Smooth muscle cell (in vitro differentiated cells): Measurements from ENCODE around the gene NME3. TPM values are rescaled to one million over a fixed set of nuclear protein-coding genes. Genes with fewer than 3 reads are reported as not detected.

Experiments used
- DNase-seq: peaks from one replicate; lab custom pipeline; 2025; ENCODE audit not compliant: unreplicated experiment; lab: John Stamatoyannopoulos, UW
- H2AFZ ChIP-seq: fragments of 200-600 bp; sonication (generic); 2 replicates; pipeline ENCODE4 v1.6.0; 2016; ENCODE audit warnings: antibody characterized with exemption, low read depth, mild to moderate bottlenecking
- H3F3A ChIP-seq: fragments of 200-600 bp; sonication (generic); 2 replicates; pipeline ENCODE4 v1.6.0; 2017; ENCODE audit warnings: antibody characterized with exemption, low read depth
- H3K27ac ChIP-seq: fragments of 200-600 bp; sonication (generic); 2 replicates; pipeline ENCODE4 v1.5.1; 2016; ENCODE audit warnings: low read depth, mild to moderate bottlenecking
- H3K27me3 ChIP-seq: fragments of 200-600 bp; sonication (generic); 2 replicates; pipeline ENCODE4 v1.6.1; 2016; ENCODE audit warnings: low read depth, mild to moderate bottlenecking
- H3K36me3 ChIP-seq: fragments of 200-600 bp; sonication (generic); 2 replicates; pipeline ENCODE4 v1.5.1; 2016; ENCODE audit warnings: low read depth
- H3K4me1 ChIP-seq: fragments of 200-600 bp; sonication (generic); 2 replicates; pipeline ENCODE4 v1.5.1; 2016; ENCODE audit warnings: low read depth
- H3K4me2 ChIP-seq: fragments of 200-600 bp; sonication (generic); 2 replicates; pipeline ENCODE4 v1.6.0; 2016; ENCODE audit warnings: mild to moderate bottlenecking
- H3K4me3 ChIP-seq: fragments of 200-600 bp; sonication (generic); 2 replicates; pipeline ENCODE4 v1.5.1; 2016; ENCODE audit warnings: mild to moderate bottlenecking
- H3K79me2 ChIP-seq: fragments of 200-600 bp; sonication (generic); 2 replicates; pipeline ENCODE4 v1.6.0; 2016; ENCODE audit warnings: low read depth, mild to moderate bottlenecking
- H3K9ac ChIP-seq: fragments of 200-600 bp; sonication (generic); 2 replicates; pipeline ENCODE4 v1.6.0; 2016; ENCODE audit warnings: low read depth
- H3K9me3 ChIP-seq: fragments of 200-600 bp; sonication (generic); replicated peaks from 2 replicates; pipeline ENCODE4 v1.5.1; 2016; ENCODE audit warnings: low read depth
- H4K20me1 ChIP-seq: fragments of 200-600 bp; sonication (generic); 2 replicates; pipeline ENCODE4 v1.6.0; 2016; ENCODE audit warnings: low read depth
- CTCF ChIP-seq: fragments of 200-600 bp; sonication (generic); IDR thresholded peaks from 2 replicates; pipeline ENCODE4 v1.5.1; 2017; ENCODE audit warnings: borderline replicate concordance, mild to moderate bottlenecking, antibody characterized with exemption; ENCODE audit not compliant: insufficient read depth, poor library complexity, severe bottlenecking
- WGBS: methylation state at CpG from one replicate; pipeline ENCODE4 v1.1.7; 2016; ENCODE audit warnings: low lambda C conversion rate; 5-methylcytosine and 5-hydroxymethylcytosine counted together
- polyA plus RNA-seq: library from polyadenylated mRNA; unstranded; fragments of >200 nt; fragmentation: Nextera tagmentation; extraction: Ambion mirVana; gene quantifications from 2 replicates; pipeline ENCODE4 v1.2.1, GENCODE V29; 2016
- total RNA-seq: library from RNA; depleted of rRNA; stranded (reverse); fragments of >200 nt; gene quantifications from 2 replicates; pipeline ENCODE4 v1.2.3, GENCODE V29; 2014

NME3 gene
- total and polyA plus RNA-seq, 2 experiments from 2014 or later = 56.7 to 85.4 TPM

- H3K9ac ChIP-seq = no peak overlapping the region
- no peaks in the 10 kb centered on the region for H3F3A ChIP-seq
- no peak overlapping the region for H2AFZ ChIP-seq
- no peak overlapping the region for H3K27ac ChIP-seq
- WGBS = 97% methylated on average over 11 of the region's 15 CpGs
- no peak for TF ChIP-seq CTCF
- no peaks in the 10 kb centered on the region for H3K36me3 ChIP-seq
- no peaks in the 10 kb centered on the region for H3K4me1 ChIP-seq
- H4K20me1 ChIP-seq = no peaks in the 10 kb centered on the region
- no peaks in the 10 kb centered on the region for H3K79me2 ChIP-seq
- H3K4me3 ChIP-seq = no peak overlapping the region
- H3K9me3 ChIP-seq = no peaks in the 10 kb centered on the region
- H3K4me2 ChIP-seq = no peak overlapping the region
- no peak for DNase-seq
- H3K27me3 ChIP-seq = no peaks in the 10 kb centered on the region
Observed at GRCh38 chr16:1761751-1762150, 9.6 kb downstream of the NME3 start.

- Histone ChIP-seq H4K20me1 (no peaks in the 10 kb centered on the region), H3K4me2 (no peak overlapping the region), H3K9ac (no peak overlapping the region), H3K79me2 (no peaks in the 10 kb centered on the region), H2AFZ (no peak overlapping the region), H3K27me3 (no peaks in the 10 kb centered on the region), H3K4me3 (no peak overlapping the region), H3K36me3 (no peaks in the 10 kb centered on the region), H3F3A (no peaks in the 10 kb centered on the region), H3K4me1 (no peaks in the 10 kb centered on the region), H3K27ac (no peak overlapping the region), H3K9me3 (no peaks in the 10 kb centered on the region)
- no peak for TF ChIP-seq CTCF
- 98% methylated on average over 15 of the region's 15 CpGs for WGBS
- no peak for DNase-seq
Observed at GRCh38 chr16:1760911-1761310, 10.4 kb downstream of the NME3 start.

- Histone ChIP-seq H3K36me3 (no peaks in the 10 kb centered on the region), H3K4me2 (no peak overlapping the region), H4K20me1 (peaks cover 5% of the 10 kb centered on the region), H3K9me3 (no peaks in the 10 kb centered on the region), H3K79me2 (no peaks in the 10 kb centered on the region), H3K9ac (no peak overlapping the region), H3K4me3 (no peak overlapping the region), H3K4me1 (no peaks in the 10 kb centered on the region), H3F3A (no peaks in the 10 kb centered on the region), H3K27me3 (no peaks in the 10 kb centered on the region), H3K27ac (no peak overlapping the region), H2AFZ (no peak overlapping the region)
- TF ChIP-seq CTCF = no peak
- over 99% methylated on average over 21 of the region's 21 CpGs for WGBS
- DNase-seq = no peak
Observed at GRCh38 chr16:1759511-1759910, 11.8 kb downstream of the NME3 start.

GRCh38 chr16:1758923-1759322 is 12.4 kb downstream of the NME3 start:
- Histone ChIP-seq H3K4me1 (no peaks in the 10 kb centered on the region), H3K9me3 (no peaks in the 10 kb centered on the region), H3K27ac (no peak overlapping the region), H2AFZ (no peak overlapping the region), H3K9ac (no peak overlapping the region), H3K79me2 (no peaks in the 10 kb centered on the region), H3K4me3 (no peak overlapping the region), H3K27me3 (no peaks in the 10 kb centered on the region), H3K4me2 (no peak overlapping the region), H3F3A (peaks cover 3% of the 10 kb centered on the region), H4K20me1 (peaks cover 5% of the 10 kb centered on the region), H3K36me3 (no peaks in the 10 kb centered on the region)
- 94% methylated on average over 18 of the region's 18 CpGs for WGBS
- TF ChIP-seq CTCF = no peak
- no peak for DNase-seq
